HepG2 (cell line): Measurements from ENCODE around the gene HTR6. TPM values are rescaled to one million over a fixed set of nuclear protein-coding genes. Genes with fewer than 3 reads are reported as not detected.

Experiments used
- ATAC-seq: fragments of 200-7000 bp; cut with Tn5 transposase; 3 replicates; pipeline ENCODE4 v1.9.1; 2020; ENCODE audit warnings: mild to moderate bottlenecking, moderate library complexity
- BruUV-seq: library from RNA; stranded (reverse); fragments of 400-500 nt; replicated peaks from 2 replicates; lab custom pipeline; 2021; lab: Mats Ljungman, UMichigan
- CTCF ChIA-PET: fragments of 300-600 bp; formaldehyde crosslinking; extraction: SDS; loops from one replicate; lab custom pipeline; 2021; ENCODE audit warnings: low total read pairs, inconsistent platforms, low intra/inter-chr PET ratio; lab: Yijun Ruan, JAX
- POLR2A ChIA-PET: fragments of 350-600 bp; sonication (Branson Sonifier 250); formaldehyde crosslinking; loops from one replicate; lab custom pipeline; 2020; ENCODE audit warnings: antibody characterized with exemption, inconsistent platforms; lab: Yijun Ruan, JAX
- DNase-seq: peaks from one replicate; pipeline ENCODE4 v3.0.0-alpha.2; 2015; ENCODE audit warnings: low spot score
- FAIRE-seq: peaks from 3 replicates; lab custom pipeline; 2011; peaks lifted over from hg19 to GRCh38; lab: Jason Lieb, UNC
- H2AFZ ChIP-seq: one replicate; pipeline ENCODE4 v1.6.1; 2011; ENCODE audit warnings: low read length, inconsistent platforms
- H3K27ac ChIP-seq: fragments of 300-600 bp; 3 replicates; pipeline ENCODE4 v1.8.0; 2011; ENCODE audit warnings: mixed run types, mild to moderate bottlenecking, mixed read lengths, low read length, inconsistent platforms; ENCODE audit not compliant: insufficient read depth; ENCODE audit errors: extremely low read length
- H3K27me3 ChIP-seq, 2 experiments: fragments of 200-600 bp in 1 of 2; 2 replicates in 1 of 2; 3 replicates in 1 of 2; pipeline versions ENCODE4 v1.6.0 to v1.8.0; 2011; ENCODE audit warnings: low read length in 2 of 2, mild to moderate bottlenecking in 2 of 2, moderate library complexity in 2 of 2, inconsistent platforms in 1 of 2; ENCODE audit not compliant: insufficient read depth in 2 of 2, control insufficient read depth in 1 of 2
- H3K36me3 ChIP-seq, 2 experiments: fragments of 200-600 bp in 1 of 2; replicated peaks in 1 of 2; 2 replicates in 1 of 2; 3 replicates in 1 of 2; pipeline versions ENCODE4 v1.5.1 to v1.8.0; 2011; ENCODE audit warnings: low read length in 2 of 2, inconsistent platforms in 1 of 2; ENCODE audit not compliant: insufficient read depth in 2 of 2, control insufficient read depth in 1 of 2
- H3K4me1 ChIP-seq: 2 replicates; pipeline ENCODE4 v1.5.1; 2012; ENCODE audit warnings: low read length, inconsistent platforms; ENCODE audit not compliant: insufficient read depth
- H3K4me2 ChIP-seq: 2 replicates; pipeline ENCODE4 v1.6.0; 2011; ENCODE audit warnings: low read depth, low read length, inconsistent platforms
- H3K4me3 ChIP-seq, 3 experiments: fragments of 200-600 bp in 1 of 3; sonication (generic), shearing (Covaris generic) in 1 of 3; replicated peaks in 1 of 3; 2 replicates each; pipeline ENCODE4 v1.5.1; 2011 to 2016; ENCODE audit warnings: low read length in 3 of 3, inconsistent platforms in 2 of 3, low read depth in 2 of 3, mild to moderate bottlenecking in 2 of 3, control low read depth in 1 of 3, mixed read lengths in 1 of 3; ENCODE audit not compliant: insufficient read depth in 1 of 3
- H3K79me2 ChIP-seq: one replicate; pipeline ENCODE4 v1.6.1; 2011; ENCODE audit warnings: low read length, inconsistent platforms; ENCODE audit not compliant: insufficient read depth
- H3K9ac ChIP-seq: 2 replicates; pipeline ENCODE4 v1.6.0; 2011; ENCODE audit warnings: mild to moderate bottlenecking, low read depth, low read length, inconsistent platforms; ENCODE audit not compliant: insufficient read depth
- H3K9me3 ChIP-seq: 2 replicates; pipeline ENCODE4 v1.5.1; 2012; ENCODE audit warnings: mild to moderate bottlenecking, low read length
- H4K20me1 ChIP-seq: 2 replicates; pipeline ENCODE4 v1.6.0; 2011; ENCODE audit warnings: inconsistent platforms, mild to moderate bottlenecking, low read length, moderate library complexity; ENCODE audit not compliant: insufficient read depth
- HDAC1 ChIP-seq: sonication (generic); formaldehyde crosslinking; IDR thresholded peaks from 2 replicates; pipeline ENCODE4 v1.5.1; 2020; ENCODE audit warnings: mild to moderate bottlenecking, missing genetic modification reagents
- MIER2 ChIP-seq: IDR thresholded peaks from 2 replicates; pipeline ENCODE4 v1.6.1; 2016; ENCODE audit warnings: missing biosample characterization, missing genetic modification reagents
- NCOA5 ChIP-seq: sonication (generic); formaldehyde crosslinking; IDR thresholded peaks from 2 replicates; pipeline ENCODE4 v1.4.0; 2020; ENCODE audit warnings: missing genetic modification reagents
- NFKB2 ChIP-seq: sonication (generic); formaldehyde crosslinking; IDR thresholded peaks from 2 replicates; pipeline ENCODE4 v1.4.0; 2020; ENCODE audit warnings: missing genetic modification reagents, borderline replicate concordance
- RORA ChIP-seq: sonication (generic); formaldehyde crosslinking; IDR thresholded peaks from 2 replicates; pipeline ENCODE4 v1.5.0; 2020; ENCODE audit warnings: mild to moderate bottlenecking, missing genetic modification reagents, moderate library complexity
- RXRA ChIP-seq: sonication (generic); formaldehyde crosslinking; IDR thresholded peaks from 2 replicates; pipeline ENCODE4 v1.5.1; 2020; ENCODE audit warnings: missing genetic modification reagents
- TFAP4 ChIP-seq: sonication (generic); IDR thresholded peaks from 2 replicates; pipeline ENCODE4 v1.6.1; 2016; ENCODE audit warnings: low read depth, borderline replicate concordance
- TRIM24 ChIP-seq: sonication (generic); formaldehyde crosslinking; IDR thresholded peaks from 2 replicates; pipeline ENCODE4 v1.8.0; 2022; ENCODE audit warnings: mild to moderate bottlenecking, missing genetic modification reagents
- ZBTB20 ChIP-seq: sonication (generic); formaldehyde crosslinking; IDR thresholded peaks from 2 replicates; pipeline ENCODE4 v1.8.1; 2023; ENCODE audit warnings: missing genetic modification reagents, low read depth, mild to moderate bottlenecking, borderline replicate concordance
- ZFP36 ChIP-seq: fragments of 150-350 bp; IDR thresholded peaks from 2 replicates; pipeline ENCODE4 v1.6.1; 2018; ENCODE audit warnings: borderline replicate concordance, low read length, low read depth; ENCODE audit not compliant: partially characterized antibody
- ZNF121 ChIP-seq: sonication (generic); formaldehyde crosslinking; IDR thresholded peaks from 2 replicates; pipeline ENCODE4 v1.5.0; 2020; ENCODE audit warnings: mild to moderate bottlenecking, missing genetic modification reagents
- ZNF24 ChIP-seq: fragments of 450-650 bp; IDR thresholded peaks from 2 replicates; pipeline ENCODE4 v1.6.1; 2017; ENCODE audit warnings: antibody characterized with exemption, mild to moderate bottlenecking
- ZNF776 ChIP-seq: sonication (generic); formaldehyde crosslinking; IDR thresholded peaks from 2 replicates; pipeline ENCODE4 v1.4.0; 2020; ENCODE audit warnings: mild to moderate bottlenecking, missing genetic modification reagents
- ZNF781 ChIP-seq: sonication (generic); formaldehyde crosslinking; IDR thresholded peaks from 2 replicates; pipeline ENCODE4 v1.5.1; 2020; ENCODE audit warnings: borderline replicate concordance, mild to moderate bottlenecking, missing genetic modification reagents; ENCODE audit errors: not compliant biosample characterization
- WGBS: methylation state at CpG from one replicate; pipeline ENCODE4 v1.1.6; 2017; ENCODE audit warnings: low lambda C conversion rate; 5-methylcytosine and 5-hydroxymethylcytosine counted together
- in situ Hi-C: cut with HindIII; loops from 2 replicates; pipeline ENCODE4 v1.10.0; 2017; ENCODE audit warnings: low pct_unique_long_range_greater_than_20kb; ENCODE audit not compliant: extremely low pct_ligation_motif_present
- intact Hi-C: fragments of 100-400 bp; cut with micrococcal nuclease; formaldehyde crosslinking; loops from one replicate; pipeline ENCODE4 v1.10.0; 2022; ENCODE audit not compliant: unreplicated experiment
- polyA plus RNA-seq, 8 experiments: library from polyadenylated mRNA; depleted of rRNA in 3 of 8; stranded (reverse) in 7 of 8; unstranded in 1 of 8; fragments of >200 nt; fragmentation: Illumina TruSeq in 4 of 8; extraction: Trizol in 4 of 8; gene quantifications; 2 replicates each; pipeline versions ENCODE4 v1.2.1 to v1.2.3, GENCODE V29; 2011 to 2016; ENCODE audit warnings: low read depth in 4 of 8, missing spikeins in 1 of 8, mixed read lengths in 1 of 8; ENCODE audit not compliant: insufficient read depth in 1 of 8
- total RNA-seq, 5 experiments: library from RNA; depleted of rRNA; stranded (reverse); fragments of >200 nt; fragmentation: Illumina TruSeq; extraction: Trizol; gene quantifications; 2 replicates each; pipeline ENCODE4 v1.2.3, GENCODE V29; 2016; ENCODE audit warnings: low read depth in 1 of 5
- TF ChIP-seq, protein P1 (sequence below): sonication (generic); formaldehyde crosslinking; IDR thresholded peaks from 2 replicates; pipeline ENCODE4 v1.4.0; 2020; ENCODE audit warnings: mild to moderate bottlenecking, missing genetic modification reagents
- TF ChIP-seq, protein P2 (sequence below): sonication (generic); formaldehyde crosslinking; IDR thresholded peaks from 2 replicates; pipeline ENCODE4 v1.4.0; 2020; ENCODE audit warnings: mild to moderate bottlenecking, missing genetic modification reagents
- TF ChIP-seq, protein P3 (sequence below): sonication (generic); formaldehyde crosslinking; IDR thresholded peaks from 2 replicates; pipeline ENCODE4 v1.4.0; 2020; ENCODE audit warnings: missing genetic modification reagents, mild to moderate bottlenecking, borderline replicate concordance

Gene HTR6
- total and polyA plus RNA-seq, 2 of the 13 experiments (the other 11 are each of a cell fraction or from before 2014, with no cell fraction given), result 0.04 TPM; not detected in 1

DNA sequence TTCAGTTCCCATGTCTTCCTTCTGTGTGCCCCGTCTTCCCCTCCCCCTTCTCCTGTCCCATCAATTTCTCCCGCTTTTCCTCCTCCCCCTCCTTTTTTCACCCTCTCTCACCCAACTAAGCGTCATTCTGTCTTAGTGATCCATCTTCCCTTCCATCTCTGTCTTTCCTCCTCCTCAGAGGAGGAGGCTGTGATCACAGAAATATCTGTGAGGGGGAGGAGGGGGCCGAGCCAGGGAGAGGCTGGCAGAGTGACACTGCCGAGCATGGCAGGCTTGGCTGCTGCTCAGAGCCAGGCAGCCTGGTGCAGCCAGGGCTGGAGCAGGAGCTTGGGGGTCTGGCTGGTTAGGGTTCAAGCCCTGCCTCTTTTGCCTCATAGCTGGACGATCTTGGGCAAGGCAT is 7.6 kb downstream of the HTR6 start:
- ATAC-seq, result no peak
- H3K4me2 ChIP-seq, result no peak overlapping the region
- in situ Hi-C loops (no loop called here), intact Hi-C loops (no loop called here)
- no peaks in the 10 kb centered on the region for H3K36me3 ChIP-seq
- H3K9ac ChIP-seq, result no peak overlapping the region
- TF ChIP-seq ZNF24 (no peak), ZNF781 (CRISPR knock-in tag) (no peak), NCOA5 (CRISPR knock-in tag) (no peak), RORA (CRISPR knock-in tag) (no peak), ZNF121 (CRISPR knock-in tag) (no peak), ZFP36 (no peak), ZNF776 (CRISPR knock-in tag) (no peak), NFKB2 (CRISPR knock-in tag) (no peak), TFAP4 (no peak), MIER2 (CRISPR knock-in tag) (no peak), ZBTB20 (CRISPR knock-in tag) (no peak), RXRA (no peak), TRIM24 (CRISPR knock-in tag) (no peak), HDAC1 (no peak)
- TF ChIP-seq, protein P1, sequence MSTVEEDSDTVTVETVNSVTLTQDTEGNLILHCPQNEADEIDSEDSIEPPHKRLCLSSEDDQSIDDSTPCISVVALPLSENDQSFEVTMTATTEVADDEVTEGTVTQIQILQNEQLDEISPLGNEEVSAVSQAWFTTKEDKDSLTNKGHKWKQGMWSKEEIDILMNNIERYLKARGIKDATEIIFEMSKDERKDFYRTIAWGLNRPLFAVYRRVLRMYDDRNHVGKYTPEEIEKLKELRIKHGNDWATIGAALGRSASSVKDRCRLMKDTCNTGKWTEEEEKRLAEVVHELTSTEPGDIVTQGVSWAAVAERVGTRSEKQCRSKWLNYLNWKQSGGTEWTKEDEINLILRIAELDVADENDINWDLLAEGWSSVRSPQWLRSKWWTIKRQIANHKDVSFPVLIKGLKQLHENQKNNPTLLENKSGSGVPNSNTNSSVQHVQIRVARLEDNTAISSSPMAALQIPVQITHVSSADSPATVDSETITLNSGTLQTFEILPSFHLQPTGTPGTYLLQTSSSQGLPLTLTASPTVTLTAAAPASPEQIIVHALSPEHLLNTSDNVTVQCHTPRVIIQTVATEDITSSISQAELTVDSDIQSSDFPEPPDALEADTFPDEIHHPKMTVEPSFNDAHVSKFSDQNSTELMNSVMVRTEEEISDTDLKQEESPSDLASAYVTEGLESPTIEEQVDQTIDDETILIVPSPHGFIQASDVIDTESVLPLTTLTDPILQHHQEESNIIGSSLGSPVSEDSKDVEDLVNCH (CRISPR knock-in tag), result no peak
- TF ChIP-seq, protein P2, sequence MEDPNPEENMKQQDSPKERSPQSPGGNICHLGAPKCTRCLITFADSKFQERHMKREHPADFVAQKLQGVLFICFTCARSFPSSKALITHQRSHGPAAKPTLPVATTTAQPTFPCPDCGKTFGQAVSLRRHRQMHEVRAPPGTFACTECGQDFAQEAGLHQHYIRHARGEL (CRISPR knock-in tag), result no peak
- TF ChIP-seq, protein P3, sequence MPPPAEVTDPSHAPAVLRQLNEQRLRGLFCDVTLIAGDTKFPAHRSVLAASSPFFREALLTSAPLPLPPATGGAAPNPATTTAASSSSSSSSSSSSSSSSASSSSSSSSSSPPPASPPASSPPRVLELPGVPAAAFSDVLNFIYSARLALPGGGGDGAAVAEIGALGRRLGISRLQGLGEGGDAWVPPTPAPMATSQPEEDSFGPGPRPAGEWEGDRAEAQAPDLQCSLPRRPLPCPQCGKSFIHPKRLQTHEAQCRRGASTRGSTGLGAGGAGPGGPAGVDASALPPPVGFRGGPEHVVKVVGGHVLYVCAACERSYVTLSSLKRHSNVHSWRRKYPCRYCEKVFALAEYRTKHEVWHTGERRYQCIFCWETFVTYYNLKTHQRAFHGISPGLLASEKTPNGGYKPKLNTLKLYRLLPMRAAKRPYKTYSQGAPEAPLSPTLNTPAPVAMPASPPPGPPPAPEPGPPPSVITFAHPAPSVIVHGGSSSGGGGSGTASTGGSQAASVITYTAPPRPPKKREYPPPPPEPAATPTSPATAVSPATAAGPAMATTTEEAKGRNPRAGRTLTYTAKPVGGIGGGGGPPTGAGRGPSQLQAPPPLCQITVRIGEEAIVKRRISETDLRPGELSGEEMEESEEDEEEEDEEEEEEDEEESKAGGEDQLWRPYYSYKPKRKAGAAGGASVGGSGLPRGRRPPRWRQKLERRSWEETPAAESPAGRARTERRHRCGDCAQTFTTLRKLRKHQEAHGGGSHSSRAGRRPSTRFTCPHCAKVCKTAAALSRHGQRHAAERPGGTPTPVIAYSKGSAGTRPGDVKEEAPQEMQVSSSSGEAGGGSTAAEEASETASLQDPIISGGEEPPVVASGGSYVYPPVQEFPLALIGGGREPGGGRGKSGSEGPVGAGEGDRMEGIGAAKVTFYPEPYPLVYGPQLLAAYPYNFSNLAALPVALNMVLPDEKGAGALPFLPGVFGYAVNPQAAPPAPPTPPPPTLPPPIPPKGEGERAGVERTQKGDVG (CRISPR knock-in tag), result no peak
- ChIA-PET CTCF (no interaction called here), POLR2A (no interaction called here)
- peaks cover 2% of the 10 kb centered on the region; the same call in 1 of the 2 replicates for H4K20me1 ChIP-seq
- no peaks in the 10 kb centered on the region for H3K79me2 ChIP-seq
- peaks cover 1 to 30% of the 10 kb centered on the region in 2 experiments; a peak in 3 of 5 replicates for H3K27me3 ChIP-seq
- no peak overlapping the region for H3K4me3 ChIP-seq
- no peak for FAIRE-seq
- 2% methylated on average over 6 of the region's 6 CpGs for WGBS
- H2AFZ ChIP-seq, result no peak overlapping the region
- DNase-seq, result no peak
- H3K4me1 ChIP-seq, result no peaks in the 10 kb centered on the region
- BruUV-seq, result no TSS peak
- no peak overlapping the region for H3K27ac ChIP-seq
- no peaks in the 10 kb centered on the region for H3K9me3 ChIP-seq
